C4-2B (cell line): ENCODE results near the gene SLTM.

Source experiments
- ZFX ChIP-seq: fragments of 450-650 bp; IDR thresholded peaks from 2 replicates; pipeline ENCODE4 v1.6.1; 2017
- TF ChIP-seq, protein P1 (sequence below): fragments of 450-650 bp; conservative IDR thresholded peaks from 2 replicates; pipeline ENCODE4 v1.5.1; 2017; ENCODE audit warnings: mild to moderate bottlenecking

DNA sequence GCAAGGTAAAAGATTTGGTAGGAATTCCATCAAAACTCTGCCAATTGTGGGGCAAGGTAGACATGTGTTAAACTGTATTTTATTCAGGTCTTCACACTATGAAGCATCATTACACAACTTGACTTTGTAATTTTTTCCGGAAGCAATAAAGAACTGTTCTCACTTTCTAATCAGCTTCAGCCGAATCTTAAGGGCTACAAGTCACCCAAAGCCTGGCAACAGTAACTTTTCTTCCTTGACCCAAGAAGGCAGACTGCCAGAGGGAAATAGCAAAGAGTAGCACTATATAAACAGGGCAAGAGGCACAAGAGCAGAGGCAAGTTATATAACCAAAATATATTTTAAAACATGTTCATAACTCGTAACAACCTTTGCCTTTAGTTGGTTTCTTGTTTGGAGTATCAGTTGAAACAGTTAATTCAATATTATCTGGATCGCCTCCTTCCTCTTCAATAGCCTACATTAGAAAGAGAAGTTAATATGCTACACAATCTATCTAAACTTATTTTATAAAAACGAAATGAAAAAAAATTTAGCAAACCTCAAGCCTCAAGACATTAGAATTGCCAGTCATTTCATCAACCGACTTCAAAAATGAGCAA is 1.4 kb downstream of the SLTM start:
- TF ChIP-seq, protein P1, sequence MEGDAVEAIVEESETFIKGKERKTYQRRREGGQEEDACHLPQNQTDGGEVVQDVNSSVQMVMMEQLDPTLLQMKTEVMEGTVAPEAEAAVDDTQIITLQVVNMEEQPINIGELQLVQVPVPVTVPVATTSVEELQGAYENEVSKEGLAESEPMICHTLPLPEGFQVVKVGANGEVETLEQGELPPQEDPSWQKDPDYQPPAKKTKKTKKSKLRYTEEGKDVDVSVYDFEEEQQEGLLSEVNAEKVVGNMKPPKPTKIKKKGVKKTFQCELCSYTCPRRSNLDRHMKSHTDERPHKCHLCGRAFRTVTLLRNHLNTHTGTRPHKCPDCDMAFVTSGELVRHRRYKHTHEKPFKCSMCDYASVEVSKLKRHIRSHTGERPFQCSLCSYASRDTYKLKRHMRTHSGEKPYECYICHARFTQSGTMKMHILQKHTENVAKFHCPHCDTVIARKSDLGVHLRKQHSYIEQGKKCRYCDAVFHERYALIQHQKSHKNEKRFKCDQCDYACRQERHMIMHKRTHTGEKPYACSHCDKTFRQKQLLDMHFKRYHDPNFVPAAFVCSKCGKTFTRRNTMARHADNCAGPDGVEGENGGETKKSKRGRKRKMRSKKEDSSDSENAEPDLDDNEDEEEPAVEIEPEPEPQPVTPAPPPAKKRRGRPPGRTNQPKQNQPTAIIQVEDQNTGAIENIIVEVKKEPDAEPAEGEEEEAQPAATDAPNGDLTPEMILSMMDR, result no peak
- no peak for TF ChIP-seq ZFX
